HepG2 (cell line): Measurements from ENCODE around the gene HELB. TPM values are rescaled to one million over a fixed set of nuclear protein-coding genes. Genes with fewer than 3 reads are reported as not detected.

Source experiments
- ATAC-seq: fragments of 200-7000 bp; cut with Tn5 transposase; 3 replicates; pipeline ENCODE4 v1.9.1; 2020; ENCODE audit warnings: mild to moderate bottlenecking, moderate library complexity
- BruUV-seq: library from RNA; stranded (reverse); fragments of 400-500 nt; replicated peaks from 2 replicates; lab custom pipeline; 2021; lab: Mats Ljungman, UMichigan
- CTCF ChIA-PET: fragments of 300-600 bp; formaldehyde crosslinking; extraction: SDS; loops from one replicate; lab custom pipeline; 2021; ENCODE audit warnings: low total read pairs, inconsistent platforms, low intra/inter-chr PET ratio; lab: Yijun Ruan, JAX
- POLR2A ChIA-PET: fragments of 350-600 bp; sonication (Branson Sonifier 250); formaldehyde crosslinking; loops from one replicate; lab custom pipeline; 2020; ENCODE audit warnings: antibody characterized with exemption, inconsistent platforms; lab: Yijun Ruan, JAX
- DNase-seq: peaks from one replicate; pipeline ENCODE4 v3.0.0-alpha.2; 2015; ENCODE audit warnings: low spot score
- FAIRE-seq: peaks from 3 replicates; lab custom pipeline; 2011; peaks lifted over from hg19 to GRCh38; lab: Jason Lieb, UNC
- H2AFZ ChIP-seq: one replicate; pipeline ENCODE4 v1.6.1; 2011; ENCODE audit warnings: low read length, inconsistent platforms
- H3K27ac ChIP-seq: fragments of 300-600 bp; 3 replicates; pipeline ENCODE4 v1.8.0; 2011; ENCODE audit warnings: mixed run types, mild to moderate bottlenecking, mixed read lengths, low read length, inconsistent platforms; ENCODE audit not compliant: insufficient read depth; ENCODE audit errors: extremely low read length
- H3K27me3 ChIP-seq, 2 experiments: fragments of 200-600 bp in 1 of 2; 2 replicates in 1 of 2; 3 replicates in 1 of 2; pipeline versions ENCODE4 v1.6.0 to v1.8.0; 2011; ENCODE audit warnings: low read length in 2 of 2, mild to moderate bottlenecking in 2 of 2, moderate library complexity in 2 of 2, inconsistent platforms in 1 of 2; ENCODE audit not compliant: insufficient read depth in 2 of 2, control insufficient read depth in 1 of 2
- H3K36me3 ChIP-seq, 2 experiments: fragments of 200-600 bp in 1 of 2; replicated peaks in 1 of 2; 2 replicates in 1 of 2; 3 replicates in 1 of 2; pipeline versions ENCODE4 v1.5.1 to v1.8.0; 2011; ENCODE audit warnings: low read length in 2 of 2, inconsistent platforms in 1 of 2; ENCODE audit not compliant: insufficient read depth in 2 of 2, control insufficient read depth in 1 of 2
- H3K4me1 ChIP-seq: 2 replicates; pipeline ENCODE4 v1.5.1; 2012; ENCODE audit warnings: low read length, inconsistent platforms; ENCODE audit not compliant: insufficient read depth
- H3K4me2 ChIP-seq: 2 replicates; pipeline ENCODE4 v1.6.0; 2011; ENCODE audit warnings: low read depth, low read length, inconsistent platforms
- H3K4me3 ChIP-seq, 3 experiments: fragments of 200-600 bp in 1 of 3; sonication (generic), shearing (Covaris generic) in 1 of 3; replicated peaks in 1 of 3; 2 replicates each; pipeline ENCODE4 v1.5.1; 2011 to 2016; ENCODE audit warnings: low read length in 3 of 3, inconsistent platforms in 2 of 3, low read depth in 2 of 3, mild to moderate bottlenecking in 2 of 3, control low read depth in 1 of 3, mixed read lengths in 1 of 3; ENCODE audit not compliant: insufficient read depth in 1 of 3
- H3K79me2 ChIP-seq: one replicate; pipeline ENCODE4 v1.6.1; 2011; ENCODE audit warnings: low read length, inconsistent platforms; ENCODE audit not compliant: insufficient read depth
- H3K9ac ChIP-seq: 2 replicates; pipeline ENCODE4 v1.6.0; 2011; ENCODE audit warnings: mild to moderate bottlenecking, low read depth, low read length, inconsistent platforms; ENCODE audit not compliant: insufficient read depth
- H3K9me3 ChIP-seq: 2 replicates; pipeline ENCODE4 v1.5.1; 2012; ENCODE audit warnings: mild to moderate bottlenecking, low read length
- H4K20me1 ChIP-seq: 2 replicates; pipeline ENCODE4 v1.6.0; 2011; ENCODE audit warnings: inconsistent platforms, mild to moderate bottlenecking, low read length, moderate library complexity; ENCODE audit not compliant: insufficient read depth
- CEBPB ChIP-seq: IDR thresholded peaks from 2 replicates; pipeline ENCODE4 v1.6.1; 2011; ENCODE audit warnings: low read depth, low read length, improper control_type of control experiment, borderline replicate concordance
- MLXIP ChIP-seq: sonication (generic); formaldehyde crosslinking; IDR thresholded peaks from 2 replicates; pipeline ENCODE4 v1.9.0; 2021; ENCODE audit warnings: missing genetic modification reagents, borderline replicate concordance
- RARG ChIP-seq: sonication (generic); formaldehyde crosslinking; IDR thresholded peaks from 2 replicates; pipeline ENCODE4 v1.4.0; 2020; ENCODE audit warnings: low read depth, mild to moderate bottlenecking, missing genetic modification reagents
- ZBTB33 ChIP-seq: sonication (generic); formaldehyde crosslinking; IDR thresholded peaks from 2 replicates; pipeline ENCODE4 v1.4.0; 2020; ENCODE audit warnings: missing genetic modification reagents
- ZNF780A ChIP-seq: sonication (generic); formaldehyde crosslinking; IDR thresholded peaks from 2 replicates; pipeline ENCODE4 v1.8.0; 2022; ENCODE audit warnings: mild to moderate bottlenecking, missing genetic modification reagents, moderate library complexity
- WGBS: methylation state at CpG from one replicate; pipeline ENCODE4 v1.1.6; 2017; ENCODE audit warnings: low lambda C conversion rate; 5-methylcytosine and 5-hydroxymethylcytosine counted together
- in situ Hi-C: cut with HindIII; loops from 2 replicates; pipeline ENCODE4 v1.10.0; 2017; ENCODE audit warnings: low pct_unique_long_range_greater_than_20kb; ENCODE audit not compliant: extremely low pct_ligation_motif_present
- intact Hi-C: fragments of 100-400 bp; cut with micrococcal nuclease; formaldehyde crosslinking; loops from one replicate; pipeline ENCODE4 v1.10.0; 2022; ENCODE audit not compliant: unreplicated experiment
- polyA plus RNA-seq, 8 experiments: library from polyadenylated mRNA; depleted of rRNA in 3 of 8; stranded (reverse) in 7 of 8; unstranded in 1 of 8; fragments of >200 nt; fragmentation: Illumina TruSeq in 4 of 8; extraction: Trizol in 4 of 8; gene quantifications; 2 replicates each; pipeline versions ENCODE4 v1.2.1 to v1.2.3, GENCODE V29; 2011 to 2016; ENCODE audit warnings: low read depth in 4 of 8, missing spikeins in 1 of 8, mixed read lengths in 1 of 8; ENCODE audit not compliant: insufficient read depth in 1 of 8
- total RNA-seq, 5 experiments: library from RNA; depleted of rRNA; stranded (reverse); fragments of >200 nt; fragmentation: Illumina TruSeq; extraction: Trizol; gene quantifications; 2 replicates each; pipeline ENCODE4 v1.2.3, GENCODE V29; 2016; ENCODE audit warnings: low read depth in 1 of 5

The HELB gene
- total and polyA plus RNA-seq, 2 of the 13 experiments (the other 11 are each of a cell fraction or from before 2014, with no cell fraction given): 1.7 to 3.7 TPM

- Histone ChIP-seq H3K36me3 (no peaks in the 10 kb centered on the region), H3K27me3 (peaks cover 0 to 5% of the 10 kb centered on the region in 2 experiments; a peak in 1 of 5 replicates), H3K27ac (no peak overlapping the region), H3K4me2 (no peak overlapping the region), H3K79me2 (no peaks in the 10 kb centered on the region), H3K4me3 (no peak overlapping the region), H3K9me3 (no peaks in the 10 kb centered on the region), H4K20me1 (no peaks in the 10 kb centered on the region), H2AFZ (no peak overlapping the region), H3K9ac (no peak overlapping the region)
- intact Hi-C loops: no loop called here
- 32% methylated on average over 3 of the region's 3 CpGs for WGBS
- no TSS peak for BruUV-seq
- no peak for ATAC-seq
- no peak for DNase-seq
- FAIRE-seq: no peak
- ChIA-PET CTCF (no interaction called here), POLR2A (no interaction called here)
- TF ChIP-seq ZNF780A (CRISPR knock-in tag) (no peak), CEBPB (peak; percentile 67; the same call in 1 of the 2 replicates), ZBTB33 (CRISPR knock-in tag) (no peak), RARG (no peak), MLXIP (CRISPR knock-in tag) (no peak)
- TF ChIP-seq, all 625 proteins: peak for 1
- in situ Hi-C loops: no loop called here
- H3K4me1 ChIP-seq: peaks cover 5% of the 10 kb centered on the region; the same call in 1 of the 2 replicates
These were observed 4.4 kb upstream of the HELB start for GRCh38 chr12:66297923-66298322.
